ENCODE measurements around the gene HSPA9.

DNA sequence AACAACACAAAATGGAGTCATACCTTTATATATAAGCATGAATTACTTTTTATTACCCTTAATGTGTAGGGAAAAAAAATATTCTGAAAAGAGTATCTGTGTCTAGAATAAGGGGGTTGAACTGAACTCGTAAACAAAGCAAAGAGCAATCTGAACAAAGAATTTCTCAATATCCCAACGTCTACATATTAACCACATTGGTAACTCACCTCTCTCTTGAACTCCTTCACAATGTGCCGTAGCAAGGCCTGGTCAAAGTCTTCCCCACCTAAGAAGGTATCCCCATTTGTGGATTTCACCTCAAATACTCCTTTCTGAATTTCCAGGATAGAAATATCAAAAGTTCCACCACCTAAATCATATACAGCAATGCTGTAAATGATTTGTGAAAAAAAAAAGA lies 8.4 kb downstream of the HSPA9 start:
- TF ChIP-seq CTCF (IDR thresholded peaks at IDR 0.05) (no peak), POLR2A (IDR thresholded peaks at IDR 0.05) (no peak)

All from uterus (tissue), 2 donors.